Measurements from ENCODE around the gene DMKN.
"Not testable (repeated sequence)": the region's sequence is repeated elsewhere in the genome, so short reads cannot be mapped to it uniquely, and the experiment has no call there.

Gene DMKN

DNA sequence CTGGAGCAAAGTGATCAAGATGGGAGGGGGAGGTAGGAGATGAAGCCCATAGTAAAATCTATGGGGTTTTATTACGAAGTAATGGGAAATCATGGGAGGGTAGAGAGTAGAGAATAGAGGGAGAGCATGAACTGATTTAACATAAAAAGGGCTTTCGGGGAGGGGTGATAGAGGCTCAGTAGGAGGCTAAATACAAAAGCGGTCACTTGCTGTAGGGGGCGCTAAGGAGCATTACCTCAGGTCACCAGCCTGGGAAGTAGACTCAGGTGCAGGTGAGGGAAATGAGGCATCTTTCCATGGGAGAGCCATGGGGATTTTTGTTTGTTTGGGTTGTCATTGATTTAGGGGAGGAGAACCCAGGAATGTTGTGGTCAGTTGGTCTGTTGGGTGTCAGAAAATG is 37.3 kb downstream of the DMKN start:
- Mint-ChIP-seq H3K27me3 (ENCODE audit: low read depth, poor library complexity) (peaks cover 32% of the 10 kb centered on the region), H3K4me1 (no peaks in the 10 kb centered on the region), H3K27ac (no peak overlapping the region), H3K4me3 (no peak overlapping the region), H3K9me3 (no peaks in the 10 kb centered on the region), H3K36me3 (ENCODE audit: low read depth) (no peaks in the 10 kb centered on the region)
- TF ChIP-seq, protein P1, sequence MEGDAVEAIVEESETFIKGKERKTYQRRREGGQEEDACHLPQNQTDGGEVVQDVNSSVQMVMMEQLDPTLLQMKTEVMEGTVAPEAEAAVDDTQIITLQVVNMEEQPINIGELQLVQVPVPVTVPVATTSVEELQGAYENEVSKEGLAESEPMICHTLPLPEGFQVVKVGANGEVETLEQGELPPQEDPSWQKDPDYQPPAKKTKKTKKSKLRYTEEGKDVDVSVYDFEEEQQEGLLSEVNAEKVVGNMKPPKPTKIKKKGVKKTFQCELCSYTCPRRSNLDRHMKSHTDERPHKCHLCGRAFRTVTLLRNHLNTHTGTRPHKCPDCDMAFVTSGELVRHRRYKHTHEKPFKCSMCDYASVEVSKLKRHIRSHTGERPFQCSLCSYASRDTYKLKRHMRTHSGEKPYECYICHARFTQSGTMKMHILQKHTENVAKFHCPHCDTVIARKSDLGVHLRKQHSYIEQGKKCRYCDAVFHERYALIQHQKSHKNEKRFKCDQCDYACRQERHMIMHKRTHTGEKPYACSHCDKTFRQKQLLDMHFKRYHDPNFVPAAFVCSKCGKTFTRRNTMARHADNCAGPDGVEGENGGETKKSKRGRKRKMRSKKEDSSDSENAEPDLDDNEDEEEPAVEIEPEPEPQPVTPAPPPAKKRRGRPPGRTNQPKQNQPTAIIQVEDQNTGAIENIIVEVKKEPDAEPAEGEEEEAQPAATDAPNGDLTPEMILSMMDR (IDR thresholded peaks at IDR 0.05): no peak
- no peak for DNase-seq

GRCh38 chr19:35474594-35474993 is 38.9 kb downstream of the DMKN start:
- not testable (repeated sequence) for DNase-seq
- peaks cover 21% of the 10 kb centered on the region for H3K27me3 Mint-ChIP-seq (ENCODE audit: low read depth, poor library complexity)

GRCh38 chr19:35474104-35474503 is 39.3 kb downstream of the DMKN start:
- no peaks in the 10 kb centered on the region for H3K4me1 Mint-ChIP-seq
- no peaks in the 10 kb centered on the region for H3K36me3 Mint-ChIP-seq (ENCODE audit: low read depth)
- no peak overlapping the region for H3K4me3 Mint-ChIP-seq
- DNase-seq: no peak
- H3K9me3 Mint-ChIP-seq: no peaks in the 10 kb centered on the region
- H3K27ac Mint-ChIP-seq: peak overlapping the region; percentile 87
- TF ChIP-seq, protein P1 (IDR thresholded peaks at IDR 0.05): no peak
- H3K27me3 Mint-ChIP-seq (ENCODE audit: low read depth, poor library complexity): peaks cover 19% of the 10 kb centered on the region

More at GRCh38 chr19:35474594-35474993, 38.9 kb downstream of the DMKN start:
- not testable (repeated sequence) for H3K27ac Mint-ChIP-seq; H3K4me3 Mint-ChIP-seq; H3K9me3 Mint-ChIP-seq; H3K36me3 Mint-ChIP-seq (ENCODE audit: low read depth); H3K4me1 Mint-ChIP-seq

DNA sequence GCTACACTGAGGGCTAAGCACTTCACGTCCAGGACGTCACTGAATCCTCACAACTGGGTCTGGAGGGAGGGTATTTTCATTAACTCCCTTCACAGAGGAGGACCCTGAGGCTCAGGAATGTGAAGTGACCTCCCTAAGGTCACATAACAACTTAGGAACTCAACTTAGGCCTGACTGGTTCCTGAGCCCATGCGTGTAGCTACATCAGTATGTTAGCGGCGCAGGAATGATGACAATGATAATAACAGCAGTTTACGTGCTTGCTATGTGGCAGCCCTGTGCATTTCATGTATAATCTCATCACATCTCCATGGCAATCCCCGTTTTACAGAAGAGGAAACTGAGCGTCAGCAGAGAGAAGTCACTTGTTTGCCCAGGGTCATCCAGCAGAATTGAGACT is 41.5 kb downstream of the DMKN start:
- Mint-ChIP-seq H3K36me3 (ENCODE audit: low read depth) (no peaks in the 10 kb centered on the region), H3K9me3 (no peaks in the 10 kb centered on the region), H3K27me3 (ENCODE audit: low read depth, poor library complexity) (peaks cover 16% of the 10 kb centered on the region), H3K4me3 (no peak overlapping the region), H3K4me1 (peaks cover 4% of the 10 kb centered on the region), H3K27ac (no peak overlapping the region)
- no peak for DNase-seq
- TF ChIP-seq, protein P1 (IDR thresholded peaks at IDR 0.05): no peak

DNA sequence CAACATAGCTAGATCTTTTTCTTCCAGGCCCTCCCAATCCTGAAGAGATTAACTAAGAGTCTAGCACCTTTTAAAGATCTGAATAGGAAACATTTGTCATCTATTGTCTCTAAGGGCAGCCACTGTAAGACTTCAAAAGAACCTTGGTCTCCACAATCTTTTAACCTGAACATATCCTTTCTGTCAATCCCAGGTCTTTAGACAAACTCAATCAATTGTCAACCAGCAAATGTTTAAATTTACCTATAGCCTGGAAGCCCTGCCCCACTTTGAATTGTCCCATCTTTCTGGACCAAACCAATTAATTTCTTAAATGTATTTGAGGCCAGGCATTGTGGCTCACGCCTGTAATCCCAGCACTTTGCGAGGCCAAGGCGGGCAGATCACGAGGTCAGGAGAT is 42.4 kb downstream of the DMKN start:
- H3K36me3 Mint-ChIP-seq (ENCODE audit: low read depth); H3K9me3 Mint-ChIP-seq; H3K4me3 Mint-ChIP-seq; H3K27ac Mint-ChIP-seq; H3K4me1 Mint-ChIP-seq; DNase-seq: not testable (repeated sequence)
- peaks cover 16% of the 10 kb centered on the region for H3K27me3 Mint-ChIP-seq (ENCODE audit: low read depth, poor library complexity)

- no peaks in the 10 kb centered on the region for H3K36me3 Mint-ChIP-seq (ENCODE audit: low read depth)
- no peak overlapping the region for H3K4me3 Mint-ChIP-seq
- DNase-seq: no peak
- peaks cover 8% of the 10 kb centered on the region for H3K27me3 Mint-ChIP-seq (ENCODE audit: low read depth, poor library complexity)
- H3K27ac Mint-ChIP-seq: no peak overlapping the region
- peaks cover 4% of the 10 kb centered on the region for H3K4me1 Mint-ChIP-seq
- no peaks in the 10 kb centered on the region for H3K9me3 Mint-ChIP-seq
- TF ChIP-seq, protein P1 (IDR thresholded peaks at IDR 0.05): no peak
Observed at GRCh38 chr19:35470128-35470527, 43.3 kb downstream of the DMKN start.

GRCh38 chr19:35468637-35469036 is 44.8 kb downstream of the DMKN start:
- H3K36me3 Mint-ChIP-seq (ENCODE audit: low read depth): no peaks in the 10 kb centered on the region
- peak; percentile 28 for DNase-seq
- no peaks in the 10 kb centered on the region for H3K9me3 Mint-ChIP-seq
- peaks cover 4% of the 10 kb centered on the region for H3K4me1 Mint-ChIP-seq
- H3K27me3 Mint-ChIP-seq (ENCODE audit: low read depth, poor library complexity): peaks cover 4% of the 10 kb centered on the region
- no peak overlapping the region for H3K4me3 Mint-ChIP-seq
- TF ChIP-seq, protein P1 (IDR thresholded peaks at IDR 0.05): peak; percentile 45
- H3K27ac Mint-ChIP-seq: no peak overlapping the region
